DOHH2 (cell line): Measurements from ENCODE around the gene RAB7A.

Source experiments
- CTCF ChIP-seq: fragments of 200-600 bp; sonication (generic); IDR thresholded peaks from one replicate; pipeline ENCODE4 v1.5.1; 2014; ENCODE audit warnings: antibody characterized with exemption, mild to moderate bottlenecking, low read depth, low read length; ENCODE audit not compliant: poor library complexity, severe bottlenecking
- EZH2phosphoT487 ChIP-seq: fragments of 200-600 bp; sonication (generic); IDR thresholded peaks from 2 replicates; pipeline ENCODE4 v1.6.1; 2017; ENCODE audit warnings: borderline replicate concordance, mild to moderate bottlenecking, antibody characterized with exemption, low read length, moderate library complexity, mixed read lengths

DNA sequence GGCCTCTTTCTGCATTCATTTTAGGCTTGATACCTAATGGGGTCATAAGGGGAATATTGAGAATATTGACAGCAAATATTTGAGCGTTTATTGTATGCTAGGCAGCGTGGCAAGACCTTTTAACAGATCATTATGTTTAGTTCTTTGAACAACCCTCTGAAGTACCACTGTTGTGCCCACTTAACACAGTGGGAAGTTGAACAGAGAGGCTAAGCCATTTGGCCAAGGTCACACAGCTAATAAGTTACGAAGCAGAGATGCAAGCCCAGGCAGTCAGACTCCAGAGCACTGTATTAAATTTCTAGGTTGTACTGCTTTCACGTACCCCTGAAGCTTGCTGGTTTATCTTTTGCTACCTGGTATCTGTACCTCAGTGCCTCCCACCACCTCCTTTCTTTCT is 1.1 kb downstream of the RAB7A start:
- TF ChIP-seq CTCF (no peak), EZH2phosphoT487 (no peak)
